H1 (cell line): Measurements from ENCODE around the gene EPHA6. TPM values are rescaled to one million over a fixed set of nuclear protein-coding genes. Genes with fewer than 3 reads are reported as not detected.

Experiments used
- CTCF ChIA-PET: fragments of 300-600 bp; sonication (Branson Sonifier 250); formaldehyde crosslinking; loops from one replicate; lab custom pipeline; 2021; ENCODE audit not compliant: partially characterized antibody; lab: Charles Lee
- POLR2A ChIA-PET: fragments of 300-600 bp; sonication (Branson Sonifier 250); formaldehyde crosslinking; loops from one replicate; lab custom pipeline; 2021; ENCODE audit warnings: inconsistent platforms; ENCODE audit not compliant: partially characterized antibody; lab: Charles Lee
- DNase-seq, 2 experiments: peaks; one replicate each; pipeline versions ENCODE4 v3.0.0 to v3.0.0-alpha.2; 2010 to 2022; ENCODE audit warnings: low spot score in 2 of 2, low read depth in 1 of 2, mixed read lengths in 1 of 2
- FAIRE-seq: peaks from 2 replicates; lab custom pipeline; 2011; peaks lifted over from hg19 to GRCh38; lab: Jason Lieb, UNC
- H2AFZ ChIP-seq: 2 replicates; pipeline ENCODE4 v1.8.1; 2012; ENCODE audit warnings: low read length, inconsistent platforms
- H2AK5ac ChIP-seq: 2 replicates; pipeline ENCODE4 v1.6.1; 2013; ENCODE audit warnings: low read depth, low read length
- H2BK120ac ChIP-seq: replicated peaks from 2 replicates; pipeline ENCODE3; 2013; ENCODE audit warnings: low read depth, low read length, inconsistent platforms
- H2BK12ac ChIP-seq: 2 replicates; pipeline ENCODE4 v1.6.1; 2013; ENCODE audit warnings: low read depth, low read length
- H2BK15ac ChIP-seq: 2 replicates; pipeline ENCODE4 v1.6.1; 2013; ENCODE audit warnings: low read length
- H2BK20ac ChIP-seq: 2 replicates; pipeline ENCODE4 v1.6.1; 2013; ENCODE audit warnings: low read length
- H2BK5ac ChIP-seq: 2 replicates; pipeline ENCODE4 v1.6.1; 2013; ENCODE audit warnings: low read depth, low read length
- H3K14ac ChIP-seq: 2 replicates; pipeline ENCODE4 v1.6.1; 2013; ENCODE audit warnings: inconsistent platforms; ENCODE audit not compliant: insufficient read length
- H3K18ac ChIP-seq: 2 replicates; pipeline ENCODE4 v1.6.1; 2013; ENCODE audit warnings: low read length; ENCODE audit errors: extremely low read depth
- H3K23ac ChIP-seq: 2 replicates; pipeline ENCODE4 v1.6.1; 2013; ENCODE audit warnings: inconsistent platforms; ENCODE audit not compliant: insufficient read length
- H3K23me2 ChIP-seq: 2 replicates; pipeline ENCODE4 v1.6.1; 2013; ENCODE audit warnings: low read depth, low read length
- H3K27ac ChIP-seq: 2 replicates; pipeline ENCODE4 v1.6.1; 2011; ENCODE audit warnings: low read depth, low read length, inconsistent platforms
- H3K27me3 ChIP-seq, 4 experiments: replicated peaks in 1 of 4; 1 replicate in 1 of 4; 2 replicates in 3 of 4; pipeline versions ENCODE4 v1.6.1 to v1.8.1; 2011 to 2013; ENCODE audit warnings: low read length in 3 of 4, mild to moderate bottlenecking in 3 of 4, inconsistent platforms in 2 of 4, mixed read lengths in 2 of 4, moderate library complexity in 1 of 4; ENCODE audit not compliant: control insufficient read depth in 3 of 4, insufficient read depth in 3 of 4; ENCODE audit errors: extremely low read depth in 1 of 4
- H3K36me3 ChIP-seq, 4 experiments: 2 replicates each; pipeline versions ENCODE4 v1.6.1 to v1.8.1; 2011 to 2013; ENCODE audit warnings: mild to moderate bottlenecking in 4 of 4, low read length in 3 of 4, moderate library complexity in 2 of 4, control low read depth in 1 of 4, inconsistent platforms in 1 of 4; ENCODE audit not compliant: insufficient read depth in 4 of 4, control insufficient read depth in 2 of 4
- H3K4ac ChIP-seq: replicated peaks from 2 replicates; pipeline ENCODE3; 2013; ENCODE audit warnings: low read length, low read depth, mixed read lengths, inconsistent platforms; ENCODE audit not compliant: insufficient read length
- H3K4me1 ChIP-seq, 4 experiments: replicated peaks in 1 of 4; 1 replicate in 1 of 4; 2 replicates in 3 of 4; pipeline versions ENCODE4 v1.6.1 to v1.8.1; 2011 to 2013; ENCODE audit warnings: low read length in 3 of 4, inconsistent platforms in 2 of 4, mixed read lengths in 1 of 4; ENCODE audit not compliant: insufficient read depth in 4 of 4, control insufficient read depth in 3 of 4
- H3K4me2 ChIP-seq, 2 experiments: 2 replicates each; pipeline versions ENCODE4 v1.6.1 to v1.8.1; 2011 to 2013; ENCODE audit warnings: low read depth in 2 of 2, low read length in 2 of 2, control low read depth in 1 of 2, inconsistent platforms in 1 of 2, mild to moderate bottlenecking in 1 of 2; ENCODE audit not compliant: insufficient read depth in 1 of 2
- H3K4me3 ChIP-seq, 4 experiments: fragments of 200-600, 300-600 bp in 1 of 4; sonication (generic), shearing (Covaris generic), sonication (Bioruptor Twin) in 1 of 4; 2 replicates each; pipeline versions ENCODE4 v1.5.1 to v1.8.1; 2011 to 2016; ENCODE audit warnings: low read length in 4 of 4, low read depth in 3 of 4, control low read depth in 2 of 4, inconsistent platforms in 2 of 4, mild to moderate bottlenecking in 2 of 4, mixed read lengths in 1 of 4, moderate library complexity in 1 of 4; ENCODE audit not compliant: insufficient read depth in 2 of 4; ENCODE audit errors: extremely low read depth in 1 of 4
- H3K56ac ChIP-seq: replicated peaks from 2 replicates; pipeline ENCODE3; 2013; ENCODE audit warnings: low read depth, mild to moderate bottlenecking, mixed read lengths, low read length, inconsistent platforms; ENCODE audit not compliant: insufficient read length
- H3K79me1 ChIP-seq: 2 replicates; pipeline ENCODE4 v1.6.1; 2013; ENCODE audit warnings: low read depth, low read length, control low read depth
- H3K79me2 ChIP-seq, 2 experiments: 2 replicates each; pipeline versions ENCODE4 v1.6.1 to v1.8.1; 2012 to 2013; ENCODE audit warnings: low read length in 2 of 2, mild to moderate bottlenecking in 2 of 2, inconsistent platforms in 1 of 2; ENCODE audit not compliant: insufficient read depth in 2 of 2, control insufficient read depth in 1 of 2
- H3K9ac ChIP-seq, 4 experiments: replicated peaks in 1 of 4; 1 replicate in 1 of 4; 2 replicates in 3 of 4; pipeline versions ENCODE4 v1.6.1 to v1.8.1; 2011 to 2013; ENCODE audit warnings: low read depth in 3 of 4, low read length in 3 of 4, control low read depth in 2 of 4, mild to moderate bottlenecking in 2 of 4, moderate library complexity in 2 of 4, inconsistent platforms in 1 of 4; ENCODE audit errors: extremely low read depth in 1 of 4
- H3K9me3 ChIP-seq, 2 experiments: 2 replicates each; pipeline versions ENCODE4 v1.6.1 to v1.8.1; 2012 to 2013; ENCODE audit warnings: mild to moderate bottlenecking in 2 of 2, moderate library complexity in 2 of 2, control low read depth in 1 of 2, inconsistent platforms in 1 of 2, low read depth in 1 of 2, low read length in 1 of 2, mixed read lengths in 1 of 2; ENCODE audit not compliant: insufficient read depth in 2 of 2
- H4K20me1 ChIP-seq, 2 experiments: replicated peaks in 1 of 2; 2 replicates each; pipeline versions ENCODE3 to v1.8.1; 2011 to 2013; ENCODE audit warnings: inconsistent platforms in 2 of 2, low read length in 2 of 2, mild to moderate bottlenecking in 1 of 2; ENCODE audit not compliant: insufficient read depth in 2 of 2, control insufficient read depth in 1 of 2
- H4K5ac ChIP-seq: 2 replicates; pipeline ENCODE4 v1.6.1; 2013; ENCODE audit warnings: low read length, low read depth, mixed read lengths, inconsistent platforms; ENCODE audit not compliant: insufficient read length
- H4K8ac ChIP-seq: 2 replicates; pipeline ENCODE4 v1.8.0; 2013; ENCODE audit warnings: mild to moderate bottlenecking, moderate library complexity, low read length, inconsistent platforms; ENCODE audit not compliant: insufficient read depth; ENCODE audit errors: extremely low read depth
- H4K91ac ChIP-seq: replicated peaks from 2 replicates; pipeline ENCODE3; 2013; ENCODE audit warnings: low read length, mixed read lengths, inconsistent platforms; ENCODE audit not compliant: insufficient read length
- SP1 ChIP-seq: IDR thresholded peaks from 2 replicates; pipeline ENCODE4 v1.6.1; 2011; ENCODE audit warnings: low read depth, low read length
- SUZ12 ChIP-seq: fragments of 200-600 bp; sonication (generic); IDR thresholded peaks from 2 replicates; pipeline ENCODE4 v1.6.1; 2012; ENCODE audit warnings: mild to moderate bottlenecking, inconsistent platforms, low read length, moderate library complexity, mixed read lengths
- TBP ChIP-seq: IDR thresholded peaks from 2 replicates; pipeline ENCODE4 v1.6.1; 2011; ENCODE audit warnings: low read depth, low read length, improper control_type of control experiment
- WGBS, 2 experiments: shearing (Covaris generic) in 1 of 2; methylation state at CpG; one replicate each; pipeline versions ENCODE4 v1.1.6 to v1.1.7; 2013 to 2015; ENCODE audit warnings: low lambda C conversion rate in 2 of 2, mixed read lengths in 2 of 2, inconsistent platforms in 1 of 2, low coverage in 1 of 2, missing lambda C conversion rate in 1 of 2; ENCODE audit not compliant: insufficient replicate concordance in 2 of 2, insufficient coverage in 1 of 2, insufficient read length in 1 of 2; ENCODE audit errors: extremely low coverage in 1 of 2, missing lambda C conversion rate in 1 of 2; 5-methylcytosine and 5-hydroxymethylcytosine counted together
- polyA plus RNA-seq, 7 experiments: library from polyadenylated mRNA; depleted of rRNA in 3 of 7; stranded (reverse) in 5 of 7; unstranded in 2 of 7; fragments of >200 nt in 5 of 7; fragments of 200-250 nt in 2 of 7; gene quantifications; 1 replicate in 5 of 7; 2 replicates in 1 of 7; 4 replicates in 1 of 7; pipeline versions ENCODE4 v1.2.1 to v1.2.3, GENCODE V29; 2011 to 2013; ENCODE audit warnings: missing spikeins in 2 of 7, mixed read lengths in 2 of 7
- total RNA-seq: library from RNA; stranded (reverse); fragmentation: NEBNext Ultra II Directional; extraction: Animal tissue kit (Norgen Biotek cat#: 25700); gene quantifications from 2 replicates; pipeline ENCODE4 v1.2.1, GENCODE V29; 2021
- TF ChIP-seq, protein P1 (sequence below): IDR thresholded peaks from 2 replicates; pipeline ENCODE4 v1.6.1; 2012; ENCODE audit warnings: low read length, inconsistent platforms

Gene EPHA6
- total and polyA plus RNA-seq, 2 of the 8 experiments (the other 6 are each of a cell fraction or from before 2014, with no cell fraction given), result 0.83 to 3.2 TPM

DNA sequence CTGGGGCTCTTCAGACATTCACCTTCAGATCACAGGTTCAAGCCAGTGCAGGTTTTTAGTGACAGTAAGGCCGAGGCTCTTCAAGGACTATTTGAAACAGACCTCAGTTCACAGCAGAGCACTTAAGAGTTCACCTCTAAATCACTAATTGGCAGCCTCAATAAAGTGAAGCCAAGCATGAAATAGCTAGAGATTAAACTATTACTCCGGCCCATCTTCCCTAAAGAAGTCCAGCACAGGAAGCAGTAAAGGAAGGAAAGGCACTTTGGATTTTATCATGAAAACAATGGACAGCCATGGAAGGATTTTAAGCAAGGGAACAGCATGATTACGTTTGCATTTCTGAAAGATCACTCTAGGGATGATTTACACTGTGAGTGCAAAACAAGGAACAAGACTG, 922.5 kb downstream of the EPHA6 start:
- H3K4me3 ChIP-seq, result no peak overlapping the region
- 0 out of 2 replicates have a peak overlapping the region, but pooled peaks have one; percentile 22 for H2AFZ ChIP-seq
- H4K8ac ChIP-seq, result no peak overlapping the region
- no peaks in the 10 kb centered on the region for H3K27me3 ChIP-seq
- no peaks in the 10 kb centered on the region for H3K36me3 ChIP-seq
- H4K20me1 ChIP-seq, result no peaks in the 10 kb centered on the region
- H3K18ac ChIP-seq, result no peak overlapping the region
- peaks cover 0 to 3% (median 0%) of the 10 kb centered on the region in 4 experiments; a peak in 1 of 7 replicates for H3K4me1 ChIP-seq
- no peak overlapping the region for H3K14ac ChIP-seq
- WGBS, 2 experiments, result 51% methylated on average over 3 of the region's 3 CpGs; no CpG with 5 or more reads in 1 of the 2 experiments
- ChIA-PET CTCF (interaction anchor here (1.0 kb wide), 1 partner anchor 46 kb away, joined by 3 read pairs; no protein-coding TSS in a partner anchor), POLR2A (no interaction called here)
- H3K23me2 ChIP-seq, result no peaks in the 10 kb centered on the region; the same call in 1 of the 2 replicates
- no peaks in the 10 kb centered on the region for H3K79me1 ChIP-seq
- H2BK15ac ChIP-seq, result no peak overlapping the region
- no peak for FAIRE-seq
- H4K5ac ChIP-seq, result no peak overlapping the region
- H3K56ac ChIP-seq, result no peak overlapping the region
- H3K9me3 ChIP-seq, result no peaks in the 10 kb centered on the region
- H2BK12ac ChIP-seq, result no peak overlapping the region
- no peak overlapping the region for H3K9ac ChIP-seq
- H4K91ac ChIP-seq, result no peak overlapping the region
- H3K4me2 ChIP-seq, result no peak overlapping the region
- H3K79me2 ChIP-seq, result no peaks in the 10 kb centered on the region
- no peak overlapping the region for H3K4ac ChIP-seq
- H2BK120ac ChIP-seq, result no peak overlapping the region
- H2BK20ac ChIP-seq, result no peak overlapping the region
- no peak for TF ChIP-seq SUZ12
- TF ChIP-seq, protein P1, sequence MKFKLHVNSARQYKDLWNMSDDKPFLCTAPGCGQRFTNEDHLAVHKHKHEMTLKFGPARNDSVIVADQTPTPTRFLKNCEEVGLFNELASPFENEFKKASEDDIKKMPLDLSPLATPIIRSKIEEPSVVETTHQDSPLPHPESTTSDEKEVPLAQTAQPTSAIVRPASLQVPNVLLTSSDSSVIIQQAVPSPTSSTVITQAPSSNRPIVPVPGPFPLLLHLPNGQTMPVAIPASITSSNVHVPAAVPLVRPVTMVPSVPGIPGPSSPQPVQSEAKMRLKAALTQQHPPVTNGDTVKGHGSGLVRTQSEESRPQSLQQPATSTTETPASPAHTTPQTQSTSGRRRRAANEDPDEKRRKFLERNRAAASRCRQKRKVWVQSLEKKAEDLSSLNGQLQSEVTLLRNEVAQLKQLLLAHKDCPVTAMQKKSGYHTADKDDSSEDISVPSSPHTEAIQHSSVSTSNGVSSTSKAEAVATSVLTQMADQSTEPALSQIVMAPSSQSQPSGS, result no peak
- no peak for TF ChIP-seq SP1
- TF ChIP-seq TBP, result no peak
- TF ChIP-seq, all 59 proteins: peak for 0
- Histone ChIP-seq H3K23ac (no peak overlapping the region), H2BK5ac (no peak overlapping the region), H3K27ac (no peak overlapping the region), H2AK5ac (no peak overlapping the region)
- DNase-seq, result no peak
